ENCODE data around the gene GNGT2.

The GNGT2 gene

GRCh38 chr17:49210158-49211029 is at the start of gene GNGT2, which contains the start of gene ABI3:
GNGT2 (minus strand) TSS chr17:49210574; CDS start chr17:49207422, 3,152 bp downstream.
ABI3 (plus strand) TSS chr17:49210707; CDS start chr17:49210725, 18 bp downstream.
- no peak for DNase-seq (ENCODE audit: low spot score)

GRCh38 chr17:49259663-49260010 is 49.3 kb upstream of the GNGT2 start:
- no peak for DNase-seq (ENCODE audit: low spot score)

GRCh38 chr17:49258394-49258793 is 48.0 kb upstream of the GNGT2 start:
- no peak for DNase-seq (ENCODE audit: low spot score)

GRCh38 chr17:49255125-49255524 is 44.8 kb upstream of the GNGT2 start:
- DNase-seq (ENCODE audit: low spot score), result no peak

- DNase-seq (ENCODE audit: low spot score), result no peak
Measured at GRCh38 chr17:49254066-49254465, 43.7 kb upstream of the GNGT2 start.

- DNase-seq (ENCODE audit: low spot score), result no peak
Measured at GRCh38 chr17:49252148-49252695, 41.8 kb upstream of the GNGT2 start.

- DNase-seq (ENCODE audit: low spot score), result no peak
Measured at GRCh38 chr17:49249890-49250522, 39.6 kb upstream of the GNGT2 start.

- DNase-seq (ENCODE audit: low spot score), result peak; percentile 62
Measured at GRCh38 chr17:49249292-49249794, 39.0 kb upstream of the GNGT2 start.

- no peak for DNase-seq (ENCODE audit: low spot score)
Measured at GRCh38 chr17:49247944-49248343, 37.6 kb upstream of the GNGT2 start.

- no peak for DNase-seq (ENCODE audit: low spot score)
Measured at GRCh38 chr17:49244839-49245238, 34.5 kb upstream of the GNGT2 start.

GRCh38 chr17:49242813-49243212 is 32.4 kb upstream of the GNGT2 start:
- DNase-seq (ENCODE audit: low spot score), result no peak

- DNase-seq (ENCODE audit: low spot score), result no peak
Measured at GRCh38 chr17:49241692-49242397, 31.5 kb upstream of the GNGT2 start.

GRCh38 chr17:49241040-49241439 is 30.7 kb upstream of the GNGT2 start:
- DNase-seq (ENCODE audit: low spot score), result no peak

- no peak for DNase-seq (ENCODE audit: low spot score)
Measured at GRCh38 chr17:49240619-49241018, 30.2 kb upstream of the GNGT2 start.

GRCh38 chr17:49239963-49240362 is 29.6 kb upstream of the GNGT2 start:
- DNase-seq (ENCODE audit: low spot score), result no peak

- DNase-seq (ENCODE audit: low spot score), result no peak
Measured at GRCh38 chr17:49235896-49236295, 25.5 kb upstream of the GNGT2 start.

- DNase-seq (ENCODE audit: low spot score), result peak; percentile 23
Measured at GRCh38 chr17:49234509-49235080, 24.2 kb upstream of the GNGT2 start.

GRCh38 chr17:49231563-49231894 is 21.2 kb upstream of the GNGT2 start:
- no peak for DNase-seq (ENCODE audit: low spot score)

- DNase-seq (ENCODE audit: low spot score), result peak; percentile 89
Measured at GRCh38 chr17:49230636-49231562, 20.5 kb upstream of the GNGT2 start, which contains the start of gene PHOSPHO1. PHOSPHO1 (minus strand) TSS chr17:49230787; CDS start chr17:49226691, 4,096 bp downstream.

- DNase-seq (ENCODE audit: low spot score), result no peak
Measured at GRCh38 chr17:49229805-49230600, 19.6 kb upstream of the GNGT2 start.

All from LoVo (cell line).